KMS-11 (cell line): Measurements from ENCODE around the gene GRM7.

Experiments
- H2AFZ ChIP-seq: fragments of 200-600 bp; sonication (generic); 2 replicates; pipeline ENCODE4 v1.6.1; 2016; ENCODE audit warnings: antibody characterized with exemption, mixed run types, low read depth
- H3K27ac ChIP-seq: fragments of 200-600 bp; sonication (generic); 2 replicates; pipeline ENCODE4 v1.6.1; 2016; ENCODE audit warnings: mild to moderate bottlenecking, mixed run types
- H3K27me3 ChIP-seq: fragments of 200-600 bp; sonication (generic); 2 replicates; pipeline ENCODE4 v1.6.1; 2017; ENCODE audit warnings: mild to moderate bottlenecking, low read depth, mixed run types, moderate library complexity; ENCODE audit not compliant: insufficient read depth
- H3K36me3 ChIP-seq: fragments of 200-600 bp; sonication (generic); 2 replicates; pipeline ENCODE4 v1.6.1; 2017; ENCODE audit warnings: mild to moderate bottlenecking, mixed run types; ENCODE audit not compliant: insufficient read depth
- H3K4me1 ChIP-seq: fragments of 200-600 bp; sonication (generic); 2 replicates; pipeline ENCODE4 v1.6.1; 2016; ENCODE audit warnings: mild to moderate bottlenecking, low read depth, mixed run types; ENCODE audit not compliant: poor library complexity, severe bottlenecking
- H3K4me2 ChIP-seq: fragments of 200-600 bp; sonication (generic); 2 replicates; pipeline ENCODE4 v1.7.0; 2016; ENCODE audit warnings: mild to moderate bottlenecking, mixed run types
- H3K4me3 ChIP-seq: fragments of 200-600 bp; sonication (generic); IDR thresholded peaks from 2 replicates; pipeline ENCODE4 v1.6.1; 2017; ENCODE audit warnings: low read depth, low read length, mixed read lengths; ENCODE audit not compliant: insufficient read depth
- H3K79me2 ChIP-seq: fragments of 200-600 bp; sonication (generic); 2 replicates; pipeline ENCODE4 v1.6.1; 2016; ENCODE audit warnings: low read depth, mixed run types; ENCODE audit not compliant: insufficient read depth
- H3K9ac ChIP-seq: fragments of 200-600 bp; sonication (generic); 2 replicates; pipeline ENCODE4 v1.6.1; 2016; ENCODE audit warnings: mild to moderate bottlenecking, mixed run types
- H4K20me1 ChIP-seq: fragments of 200-600 bp; sonication (generic); 2 replicates; pipeline ENCODE4 v1.6.1; 2016; ENCODE audit warnings: mild to moderate bottlenecking, mixed run types; ENCODE audit not compliant: insufficient read depth
- TF ChIP-seq, protein P1 (sequence below): fragments of 200-600 bp; sonication (generic); conservative IDR thresholded peaks from 2 replicates; pipeline ENCODE4 v1.6.1; 2017; ENCODE audit warnings: low read depth, mild to moderate bottlenecking, antibody characterized with exemption, low read length, moderate library complexity, mixed read lengths

The GRM7 gene

GRCh38 chr3:6878731-6879130, 17.8 kb downstream of the GRM7 start:
- Histone ChIP-seq H3K27ac (no peak overlapping the region), H3K36me3 (no peaks in the 10 kb centered on the region), H4K20me1 (no peaks in the 10 kb centered on the region), H3K27me3 (no peaks in the 10 kb centered on the region), H3K9ac (no peak overlapping the region), H3K4me2 (no peak overlapping the region), H2AFZ (no peak overlapping the region), H3K4me1 (no peaks in the 10 kb centered on the region), H3K79me2 (no peaks in the 10 kb centered on the region), H3K4me3 (no peak overlapping the region)
- TF ChIP-seq, protein P1, sequence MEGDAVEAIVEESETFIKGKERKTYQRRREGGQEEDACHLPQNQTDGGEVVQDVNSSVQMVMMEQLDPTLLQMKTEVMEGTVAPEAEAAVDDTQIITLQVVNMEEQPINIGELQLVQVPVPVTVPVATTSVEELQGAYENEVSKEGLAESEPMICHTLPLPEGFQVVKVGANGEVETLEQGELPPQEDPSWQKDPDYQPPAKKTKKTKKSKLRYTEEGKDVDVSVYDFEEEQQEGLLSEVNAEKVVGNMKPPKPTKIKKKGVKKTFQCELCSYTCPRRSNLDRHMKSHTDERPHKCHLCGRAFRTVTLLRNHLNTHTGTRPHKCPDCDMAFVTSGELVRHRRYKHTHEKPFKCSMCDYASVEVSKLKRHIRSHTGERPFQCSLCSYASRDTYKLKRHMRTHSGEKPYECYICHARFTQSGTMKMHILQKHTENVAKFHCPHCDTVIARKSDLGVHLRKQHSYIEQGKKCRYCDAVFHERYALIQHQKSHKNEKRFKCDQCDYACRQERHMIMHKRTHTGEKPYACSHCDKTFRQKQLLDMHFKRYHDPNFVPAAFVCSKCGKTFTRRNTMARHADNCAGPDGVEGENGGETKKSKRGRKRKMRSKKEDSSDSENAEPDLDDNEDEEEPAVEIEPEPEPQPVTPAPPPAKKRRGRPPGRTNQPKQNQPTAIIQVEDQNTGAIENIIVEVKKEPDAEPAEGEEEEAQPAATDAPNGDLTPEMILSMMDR: no peak

DNA sequence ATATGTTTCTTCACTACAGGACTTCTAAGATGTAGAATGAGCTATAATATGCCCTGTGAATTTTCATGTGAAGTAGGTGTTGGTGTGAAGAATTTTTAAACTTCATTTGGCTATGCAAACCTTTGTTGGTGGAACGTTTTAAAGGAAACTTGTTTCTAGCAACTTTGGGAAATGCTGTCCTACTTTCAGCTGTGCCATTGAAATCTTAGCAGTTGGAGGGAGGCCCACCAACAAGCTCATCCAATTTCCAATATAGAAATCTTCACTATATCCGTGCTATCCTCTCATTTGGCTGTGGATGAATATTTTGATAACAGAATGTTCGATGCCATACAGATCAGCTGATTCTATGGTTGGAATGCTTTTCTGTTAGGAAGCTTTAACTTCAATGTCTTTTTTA, 51.3 kb downstream of the GRM7 start:
- no peaks in the 10 kb centered on the region for H4K20me1 ChIP-seq

GRCh38 chr3:6915898-6916297, 55.0 kb downstream of the GRM7 start:
- no peaks in the 10 kb centered on the region for H4K20me1 ChIP-seq
- H3K79me2 ChIP-seq: no peaks in the 10 kb centered on the region
- H2AFZ ChIP-seq: no peak overlapping the region
- no peak overlapping the region for H3K4me2 ChIP-seq
- no peaks in the 10 kb centered on the region for H3K4me1 ChIP-seq
- no peak overlapping the region for H3K27ac ChIP-seq
- TF ChIP-seq, protein P1: no peak
- no peaks in the 10 kb centered on the region for H3K36me3 ChIP-seq
- H3K4me3 ChIP-seq: no peak overlapping the region
- no peaks in the 10 kb centered on the region for H3K27me3 ChIP-seq
- H3K9ac ChIP-seq: no peak overlapping the region

More for the DNA sequence above, 51.3 kb downstream of the GRM7 start:
- Histone ChIP-seq H3K9ac (no peak overlapping the region), H2AFZ (no peak overlapping the region), H3K27me3 (no peaks in the 10 kb centered on the region), H3K4me1 (no peaks in the 10 kb centered on the region), H3K4me3 (no peak overlapping the region), H3K27ac (no peak overlapping the region), H3K79me2 (no peaks in the 10 kb centered on the region), H3K36me3 (no peaks in the 10 kb centered on the region), H3K4me2 (no peak overlapping the region)
- TF ChIP-seq, protein P1: no peak

DNA sequence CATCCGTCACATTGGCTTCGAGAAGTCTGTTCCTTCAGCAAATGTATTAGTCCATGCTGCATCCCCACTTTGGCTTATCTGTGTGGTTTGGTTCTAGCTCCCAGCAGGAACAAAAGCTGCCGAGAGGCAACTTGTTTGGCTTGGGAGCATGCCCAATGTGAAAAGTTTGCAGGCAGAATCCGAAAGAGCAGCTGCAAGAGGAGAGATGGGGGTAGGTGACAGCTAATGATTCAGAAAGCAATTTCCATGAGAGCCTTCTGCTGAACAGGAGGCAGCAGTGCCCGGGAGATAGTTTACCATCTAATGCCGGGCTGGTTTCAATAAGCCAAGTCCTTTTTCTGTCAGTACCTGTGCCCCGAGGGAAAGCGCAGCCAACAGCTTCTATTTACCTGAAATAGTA, 60.2 kb downstream of the GRM7 start:
- Histone ChIP-seq H3K27ac (no peak overlapping the region), H3K9ac (no peak overlapping the region), H4K20me1 (no peaks in the 10 kb centered on the region), H3K36me3 (no peaks in the 10 kb centered on the region), H3K27me3 (no peaks in the 10 kb centered on the region), H2AFZ (no peak overlapping the region), H3K4me2 (no peak overlapping the region), H3K4me3 (no peak overlapping the region), H3K4me1 (no peaks in the 10 kb centered on the region), H3K79me2 (no peaks in the 10 kb centered on the region)
- TF ChIP-seq, protein P1: no peak

DNA sequence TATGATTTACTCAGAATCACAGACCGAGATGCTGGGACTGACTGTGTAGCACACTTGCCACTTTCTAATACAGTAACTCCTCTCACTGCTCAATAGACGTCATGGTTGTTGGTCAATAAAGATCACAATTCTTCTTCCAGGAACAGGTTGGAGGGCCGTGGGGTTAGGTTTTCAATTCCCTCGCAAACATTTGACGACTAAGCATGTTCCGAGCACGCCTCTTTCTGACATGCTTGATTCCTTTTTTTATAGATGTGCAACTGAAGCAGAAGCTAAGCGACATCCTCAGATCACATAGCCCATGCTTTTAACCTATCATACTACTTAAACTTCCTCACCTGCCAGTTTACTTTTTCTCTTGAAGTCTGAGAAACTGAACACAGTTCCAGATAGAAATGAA, 61.0 kb downstream of the GRM7 start:
- Histone ChIP-seq H3K9ac (no peak overlapping the region), H3K27ac (no peak overlapping the region), H4K20me1 (no peaks in the 10 kb centered on the region), H3K4me3 (no peak overlapping the region), H3K36me3 (no peaks in the 10 kb centered on the region), H3K79me2 (no peaks in the 10 kb centered on the region), H2AFZ (no peak overlapping the region), H3K4me2 (no peak overlapping the region), H3K4me1 (no peaks in the 10 kb centered on the region), H3K27me3 (no peaks in the 10 kb centered on the region)
- TF ChIP-seq, protein P1: no peak
